ENCODE measurements around the gene RGS19. TPM values are rescaled to one million over a fixed set of nuclear protein-coding genes. Genes with fewer than 3 reads are reported as not detected.
A peak's percentile ranks its signal among the peaks of the same experiment; 100 is the strongest.

Gene RGS19
- total RNA-seq, 1 donor from 2014 or later = 21.8 TPM

GRCh38 chr20:64069614-64070243, 9.6 kb downstream of the RGS19 start:
- no peak overlapping the region for H3K4me3 ChIP-seq (ENCODE audit: low read depth, low read length)
- no peak for DNase-seq (ENCODE audit: low read depth)
- TF ChIP-seq CTCF (conservative IDR thresholded peaks at IDR 0.05; ENCODE audit: low read depth, low read length) = peak; percentile 83

- DNase-seq (ENCODE audit: low read depth) = no peak
- TF ChIP-seq CTCF (conservative IDR thresholded peaks at IDR 0.05; ENCODE audit: low read depth, low read length) = no peak
- no peak overlapping the region for H3K4me3 ChIP-seq (ENCODE audit: low read depth, low read length)
Observed at GRCh38 chr20:64069209-64069613, 10.1 kb downstream of the RGS19 start.

- no peak for DNase-seq (ENCODE audit: low read depth)
- H3K4me3 ChIP-seq (ENCODE audit: low read depth, low read length) = no peak overlapping the region
- TF ChIP-seq CTCF (conservative IDR thresholded peaks at IDR 0.05; ENCODE audit: low read depth, low read length) = no peak
Observed at GRCh38 chr20:64068386-64069208, 10.7 kb downstream of the RGS19 start.

- no peak for DNase-seq (ENCODE audit: low read depth)
- H3K4me3 ChIP-seq (ENCODE audit: low read depth, low read length) = no peak overlapping the region
- no peak for TF ChIP-seq CTCF (conservative IDR thresholded peaks at IDR 0.05; ENCODE audit: low read depth, low read length)
Observed at GRCh38 chr20:64067733-64068307, 11.5 kb downstream of the RGS19 start.

- no peak for TF ChIP-seq CTCF (conservative IDR thresholded peaks at IDR 0.05; ENCODE audit: low read depth, low read length)
- no peak for DNase-seq (ENCODE audit: low read depth)
- H3K4me3 ChIP-seq (ENCODE audit: low read depth, low read length) = no peak overlapping the region
Observed at GRCh38 chr20:64067005-64067632, 12.2 kb downstream of the RGS19 start.

GRCh38 chr20:64065974-64066343, 13.4 kb downstream of the RGS19 start:
- no peak for TF ChIP-seq CTCF (conservative IDR thresholded peaks at IDR 0.05; ENCODE audit: low read depth, low read length)
- peak; percentile 49 for DNase-seq (ENCODE audit: low read depth)
- H3K4me3 ChIP-seq (ENCODE audit: low read depth, low read length) = no peak overlapping the region
